Right renal pelvis (tissue), 4 donors: ENCODE measurements around the gene ZMYND11. TPM values are rescaled to one million over a fixed set of nuclear protein-coding genes. Genes with fewer than 3 reads are reported as not detected.
"Not testable (repeated sequence)": the region's sequence is repeated elsewhere in the genome, so short reads cannot be mapped to it uniquely, and the experiment has no call there.

Experiments used
- DNase-seq, 4 donors: peaks; one replicate each; pipeline ENCODE4 v3.0.0-alpha.2; 2013; ENCODE audit warnings: low read depth in 4 of 4, low spot score in 3 of 4, missing footprints in 1 of 4
- polyA plus RNA-seq, 4 donors: library from polyadenylated mRNA; unstranded; fragments of 120-200 nt; gene quantifications; one replicate each; pipeline ENCODE4 v1.2.1, GENCODE V29; 2013; ENCODE audit not compliant: insufficient read length in 4 of 4

Gene ZMYND11
- polyA plus RNA-seq, 4 donors, result 85.4 to 119 (median 112) TPM

GRCh38 chr10:132946-133898 lies 2.0 kb upstream of the ZMYND11 start:
- no peak for DNase-seq

GRCh38 chr10:134247-135131 lies 766 bp upstream of the ZMYND11 start:
- peak in 2 of 4 donors; percentile 28 to 41 for DNase-seq

GRCh38 chr10:135601-136464 lies 578 bp downstream of the ZMYND11 start:
- peak in 2 of 4 donors; percentile 25 to 42 for DNase-seq

- no peak for DNase-seq
Observed at GRCh38 chr10:136465-136762, 1.2 kb downstream of the ZMYND11 start.

- DNase-seq, result no peak
Observed at GRCh38 chr10:137031-137430, 1.8 kb downstream of the ZMYND11 start.

- DNase-seq, result no peak
Observed at GRCh38 chr10:137606-138005, 2.4 kb downstream of the ZMYND11 start.

- DNase-seq, result no peak
Observed at GRCh38 chr10:142371-142770, 7.1 kb downstream of the ZMYND11 start.

- no peak for DNase-seq
Observed at GRCh38 chr10:152915-153314, 17.7 kb downstream of the ZMYND11 start.

- DNase-seq, result no peak
Observed at GRCh38 chr10:154348-154747, 19.1 kb downstream of the ZMYND11 start.

GRCh38 chr10:167383-167782 lies 32.1 kb downstream of the ZMYND11 start:
- no peak for DNase-seq

- no peak for DNase-seq
Observed at GRCh38 chr10:173741-174140, 38.5 kb downstream of the ZMYND11 start.

- DNase-seq, result no peak
Observed at GRCh38 chr10:176677-177076, 41.4 kb downstream of the ZMYND11 start.

GRCh38 chr10:178208-178607 lies 43.0 kb downstream of the ZMYND11 start:
- peak in 2 of 4 donors; percentile 1 to 6 for DNase-seq

- DNase-seq, result no peak
Observed at GRCh38 chr10:178723-179122, 43.5 kb downstream of the ZMYND11 start.

GRCh38 chr10:182441-183201 lies 47.4 kb downstream of the ZMYND11 start:
- DNase-seq, result no peak

- no peak for DNase-seq
Observed at GRCh38 chr10:184174-184573, 48.9 kb downstream of the ZMYND11 start.

GRCh38 chr10:184911-185310 lies 49.7 kb downstream of the ZMYND11 start:
- no peak for DNase-seq

GRCh38 chr10:185571-185970 lies 50.3 kb downstream of the ZMYND11 start:
- not testable (repeated sequence) for DNase-seq

GRCh38 chr10:186911-187310 lies 51.7 kb downstream of the ZMYND11 start:
- no peak for DNase-seq

- no peak for DNase-seq
Observed at GRCh38 chr10:188546-188945, 53.3 kb downstream of the ZMYND11 start.
